Choroid plexus epithelial cell (primary cell): ENCODE measurements around the gene CFAP157.

Experiments
- DNase-seq: peaks from one replicate; pipeline ENCODE4 v3.0.0-alpha.2; 2010; ENCODE audit warnings: low read depth
- H3K4me3 ChIP-seq: 2 replicates; pipeline ENCODE4 v1.5.1; 2011; ENCODE audit warnings: low read depth, mild to moderate bottlenecking, control low read depth, low read length, moderate library complexity
- CTCF ChIP-seq: conservative IDR thresholded peaks from 2 replicates; pipeline ENCODE4 v1.5.1; 2011; ENCODE audit warnings: low read depth, mild to moderate bottlenecking, control low read depth, inconsistent platforms, low read length, moderate library complexity

The CFAP157 gene

GRCh38 chr9:127761491-127761956 lies 54.7 kb downstream of the CFAP157 start:
- no peak for DNase-seq
- no peak overlapping the region for H3K4me3 ChIP-seq
- TF ChIP-seq CTCF = no peak

GRCh38 chr9:127762111-127762676 lies 55.4 kb downstream of the CFAP157 start:
- no peak overlapping the region for H3K4me3 ChIP-seq
- DNase-seq = no peak
- TF ChIP-seq CTCF = no peak

GRCh38 chr9:127763918-127764384 lies 57.2 kb downstream of the CFAP157 start:
- peak; percentile 49 for TF ChIP-seq CTCF
- DNase-seq = peak; percentile 36
- H3K4me3 ChIP-seq = no peak overlapping the region

GRCh38 chr9:127765418-127765817 lies 58.6 kb downstream of the CFAP157 start:
- no peak for DNase-seq
- H3K4me3 ChIP-seq = no peak overlapping the region
- TF ChIP-seq CTCF = no peak
